OCI-LY1 (cell line): ENCODE measurements around the gene EPHB2.

ENCODE experiments used
- H2AFZ ChIP-seq: fragments of 200-600 bp; sonication (generic), shearing (Covaris generic); 2 replicates; pipeline ENCODE4 v1.6.0; 2014; ENCODE audit warnings: antibody characterized with exemption, mild to moderate bottlenecking, low read length
- H3F3A ChIP-seq: fragments of 200-600 bp; sonication (generic), shearing (Covaris generic); 2 replicates; pipeline ENCODE4 v1.6.0; 2014; ENCODE audit warnings: mild to moderate bottlenecking, antibody characterized with exemption, low read length, moderate library complexity; ENCODE audit not compliant: insufficient read depth
- H3K27ac ChIP-seq: fragments of 200-600 bp; sonication (generic); 2 replicates; pipeline ENCODE4 v1.5.1; 2014; ENCODE audit warnings: low read length, mixed run types, mild to moderate bottlenecking, low read depth; ENCODE audit not compliant: poor library complexity, severe bottlenecking
- H3K27me3 ChIP-seq: fragments of 200-600 bp; sonication (generic); 2 replicates; pipeline ENCODE4 v1.6.0; 2014; ENCODE audit warnings: antibody characterized with exemption, mild to moderate bottlenecking, low read length, moderate library complexity; ENCODE audit not compliant: insufficient read depth
- H3K36me3 ChIP-seq: fragments of 200-600 bp; sonication (generic); 2 replicates; pipeline ENCODE4 v1.6.1; 2014; ENCODE audit warnings: mild to moderate bottlenecking, antibody characterized with exemption, low read length, moderate library complexity, mixed read lengths; ENCODE audit not compliant: insufficient read depth
- H3K4me1 ChIP-seq: fragments of 200-600 bp; sonication (generic); 2 replicates; pipeline ENCODE4 v1.5.1; 2014; ENCODE audit warnings: mild to moderate bottlenecking, low read length, moderate library complexity; ENCODE audit not compliant: insufficient read depth, severe bottlenecking
- H3K4me2 ChIP-seq: fragments of 200-600 bp; sonication (generic), shearing (Covaris generic); 2 replicates; pipeline ENCODE4 v1.6.1; 2014; ENCODE audit warnings: low read length
- H3K4me3 ChIP-seq: fragments of 200-600 bp; sonication (generic); 2 replicates; pipeline ENCODE4 v1.5.1; 2014; ENCODE audit warnings: low read length, low read depth, mild to moderate bottlenecking, mixed read lengths; ENCODE audit not compliant: poor library complexity, severe bottlenecking
- H3K79me2 ChIP-seq: fragments of 200-600 bp; shearing (Covaris generic); 2 replicates; pipeline ENCODE4 v1.6.1; 2016; ENCODE audit warnings: mixed run types, low read length, mixed read lengths; ENCODE audit not compliant: insufficient read depth
- H3K9ac ChIP-seq: fragments of 200-600 bp; sonication (generic), shearing (Covaris generic); 2 replicates; pipeline ENCODE4 v1.6.1; 2014; ENCODE audit warnings: mild to moderate bottlenecking, low read length, mixed read lengths
- H3K9me2 ChIP-seq: fragments of 200-600 bp; sonication (generic), shearing (Covaris generic); 2 replicates; pipeline ENCODE4 v1.6.1; 2014; ENCODE audit warnings: low read depth, mild to moderate bottlenecking, low read length, mixed read lengths
- H3K9me3 ChIP-seq: fragments of 200-600 bp; shearing (Covaris generic); 2 replicates; pipeline ENCODE4 v1.6.1; 2014; ENCODE audit warnings: low read length, mixed read lengths
- H4K20me1 ChIP-seq: fragments of 200-600 bp; sonication (generic), shearing (Covaris generic); 2 replicates; pipeline ENCODE4 v1.6.0; 2016; ENCODE audit warnings: mild to moderate bottlenecking, low read length; ENCODE audit not compliant: insufficient read depth
- EZH2 ChIP-seq: fragments of 200-600 bp; sonication (generic), shearing (Covaris generic); IDR thresholded peaks from 2 replicates; pipeline ENCODE4 v1.8.0; 2017; ENCODE audit warnings: borderline replicate concordance, mixed run types, mild to moderate bottlenecking, antibody characterized with exemption, low read length, moderate library complexity, mixed read lengths
- TF ChIP-seq, protein P1 (sequence below): fragments of 200-600 bp; sonication (generic), shearing (Covaris generic); IDR thresholded peaks from 2 replicates; pipeline ENCODE4 v1.5.1; 2017; ENCODE audit warnings: mild to moderate bottlenecking, antibody characterized with exemption, low read length, moderate library complexity, mixed read lengths

EPHB2 gene

DNA sequence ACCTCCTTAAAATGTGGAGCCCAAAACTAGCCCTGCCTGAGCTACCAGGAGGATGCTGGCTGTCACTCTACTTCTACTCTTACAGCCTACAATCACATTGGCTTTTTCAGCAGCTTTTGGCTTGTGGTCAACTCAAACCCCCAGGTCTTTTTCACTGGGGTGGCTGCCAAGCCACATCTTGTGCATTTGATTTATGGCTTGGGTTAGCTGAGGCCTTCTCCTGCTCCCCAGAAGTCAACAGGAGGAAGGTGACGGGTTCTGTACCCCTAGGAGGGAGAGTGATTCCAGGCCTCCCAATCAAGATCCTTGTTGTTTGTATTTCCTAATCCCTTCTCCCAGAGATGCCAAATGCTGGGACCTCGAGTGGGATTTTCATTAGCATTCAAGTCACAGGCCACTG, 137.8 kb downstream of the EPHB2 start:
- Histone ChIP-seq H2AFZ (no peak overlapping the region), H3K4me1 (no peaks in the 10 kb centered on the region), H3K79me2 (no peaks in the 10 kb centered on the region), H3K27ac (no peak overlapping the region), H3K27me3 (peaks cover 3% of the 10 kb centered on the region; the same call in 1 of the 2 replicates), H3K9me2 (no peaks in the 10 kb centered on the region), H3K9ac (no peak overlapping the region), H3K9me3 (no peaks in the 10 kb centered on the region), H3F3A (no peaks in the 10 kb centered on the region), H3K4me2 (no peak overlapping the region), H4K20me1 (no peaks in the 10 kb centered on the region), H3K4me3 (no peak overlapping the region), H3K36me3 (no peaks in the 10 kb centered on the region)
- TF ChIP-seq, protein P1, sequence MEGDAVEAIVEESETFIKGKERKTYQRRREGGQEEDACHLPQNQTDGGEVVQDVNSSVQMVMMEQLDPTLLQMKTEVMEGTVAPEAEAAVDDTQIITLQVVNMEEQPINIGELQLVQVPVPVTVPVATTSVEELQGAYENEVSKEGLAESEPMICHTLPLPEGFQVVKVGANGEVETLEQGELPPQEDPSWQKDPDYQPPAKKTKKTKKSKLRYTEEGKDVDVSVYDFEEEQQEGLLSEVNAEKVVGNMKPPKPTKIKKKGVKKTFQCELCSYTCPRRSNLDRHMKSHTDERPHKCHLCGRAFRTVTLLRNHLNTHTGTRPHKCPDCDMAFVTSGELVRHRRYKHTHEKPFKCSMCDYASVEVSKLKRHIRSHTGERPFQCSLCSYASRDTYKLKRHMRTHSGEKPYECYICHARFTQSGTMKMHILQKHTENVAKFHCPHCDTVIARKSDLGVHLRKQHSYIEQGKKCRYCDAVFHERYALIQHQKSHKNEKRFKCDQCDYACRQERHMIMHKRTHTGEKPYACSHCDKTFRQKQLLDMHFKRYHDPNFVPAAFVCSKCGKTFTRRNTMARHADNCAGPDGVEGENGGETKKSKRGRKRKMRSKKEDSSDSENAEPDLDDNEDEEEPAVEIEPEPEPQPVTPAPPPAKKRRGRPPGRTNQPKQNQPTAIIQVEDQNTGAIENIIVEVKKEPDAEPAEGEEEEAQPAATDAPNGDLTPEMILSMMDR, result no peak
- TF ChIP-seq EZH2, result no peak

DNA sequence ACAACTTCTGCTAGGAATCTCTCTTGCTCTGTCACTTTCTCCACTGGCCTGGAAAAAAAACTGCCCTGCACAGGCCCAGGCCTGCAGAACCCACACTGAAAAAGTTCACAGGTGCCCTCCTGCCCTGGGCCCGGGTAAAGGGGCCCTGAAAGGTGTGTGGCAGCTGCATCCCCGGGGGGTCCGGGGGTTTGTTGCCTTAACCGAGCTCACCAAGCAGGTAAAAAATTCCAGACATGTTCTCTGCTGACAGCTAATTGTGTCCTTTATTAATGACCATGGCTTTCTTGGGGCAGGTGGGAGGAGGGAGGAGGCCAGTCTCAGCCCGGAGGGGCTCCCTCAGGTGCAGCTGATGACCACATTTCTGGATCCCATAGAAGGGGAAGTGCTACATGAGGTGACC, 139.1 kb downstream of the EPHB2 start:
- Histone ChIP-seq H2AFZ (no peak overlapping the region), H3K4me2 (no peak overlapping the region), H3K27ac (no peak overlapping the region), H3K9me3 (no peaks in the 10 kb centered on the region), H3K36me3 (no peaks in the 10 kb centered on the region), H4K20me1 (no peaks in the 10 kb centered on the region), H3K79me2 (no peaks in the 10 kb centered on the region), H3K4me1 (peaks cover 5% of the 10 kb centered on the region), H3F3A (no peaks in the 10 kb centered on the region), H3K4me3 (no peak overlapping the region), H3K27me3 (peaks cover 3% of the 10 kb centered on the region; the same call in 1 of the 2 replicates), H3K9me2 (no peaks in the 10 kb centered on the region), H3K9ac (no peak overlapping the region)
- TF ChIP-seq EZH2, result no peak
- TF ChIP-seq, protein P1, result no peak

DNA sequence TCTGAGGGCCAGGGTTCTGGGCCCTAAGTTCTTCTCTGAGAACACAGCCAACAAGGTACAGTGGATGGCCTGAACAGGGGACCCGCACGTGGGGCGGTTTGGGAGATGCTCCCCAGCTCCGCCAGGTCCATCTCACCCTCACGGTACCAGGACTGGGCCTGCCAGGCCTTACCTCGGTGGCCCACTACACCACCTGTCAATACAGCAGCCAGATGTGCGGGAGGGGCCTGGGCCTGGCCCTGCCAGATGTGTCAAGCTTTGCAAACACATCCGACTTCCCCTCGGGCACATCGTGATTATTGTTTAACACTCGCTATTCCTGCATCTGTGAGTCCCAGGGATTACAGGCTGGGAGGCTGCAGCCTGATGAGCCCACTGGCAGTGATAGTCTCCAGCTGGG, 139.6 kb downstream of the EPHB2 start:
- H4K20me1 ChIP-seq, result no peaks in the 10 kb centered on the region
- H3K79me2 ChIP-seq, result no peaks in the 10 kb centered on the region
- H3K27ac ChIP-seq, result no peak overlapping the region
- no peak overlapping the region for H2AFZ ChIP-seq
- no peaks in the 10 kb centered on the region for H3F3A ChIP-seq
- H3K4me2 ChIP-seq, result no peak overlapping the region
- no peak overlapping the region for H3K4me3 ChIP-seq
- peaks cover 3% of the 10 kb centered on the region; the same call in 1 of the 2 replicates for H3K27me3 ChIP-seq
- TF ChIP-seq EZH2, result no peak
- TF ChIP-seq, protein P1, result no peak
- peaks cover 5% of the 10 kb centered on the region for H3K4me1 ChIP-seq
- H3K9me3 ChIP-seq, result no peaks in the 10 kb centered on the region
- no peaks in the 10 kb centered on the region for H3K36me3 ChIP-seq
- no peak overlapping the region for H3K9ac ChIP-seq
- H3K9me2 ChIP-seq, result no peaks in the 10 kb centered on the region
